GM19452 (cell line): ENCODE measurements around the gene EHMT2.
"Not testable (repeated sequence)": the region's sequence is repeated elsewhere in the genome, so short reads cannot be mapped to it uniquely, and the experiment has no call there.

ENCODE experiments used
- ATAC-seq: cut with Tn5 transposase; IDR thresholded peaks from one replicate; pipeline ENCODE4 v1.9.1; 2021; ENCODE audit not compliant: unreplicated experiment

EHMT2 gene

GRCh38 chr6:31897612-31898382, at the start of gene EHMT2:
TSS of gene EHMT2 (minus strand) at chr6:31897698. CDS start at chr6:31897677, 21 bp downstream.
- ATAC-seq: peak; percentile 68

GRCh38 chr6:31947070-31947675, 49.7 kb upstream of the EHMT2 start:
- no peak for ATAC-seq

- ATAC-seq: no peak
These were observed 48.9 kb upstream of the EHMT2 start for GRCh38 chr6:31946370-31946885.

- no peak for ATAC-seq
These were observed 48.2 kb upstream of the EHMT2 start, which contains the start of gene CFB for GRCh38 chr6:31945507-31946369. TSS of gene CFB (plus strand) at chr6:31946095. CDS start at chr6:31946222, 127 bp downstream.

- ATAC-seq: no peak
These were observed 47.6 kb upstream of the EHMT2 start for GRCh38 chr6:31945154-31945506.

GRCh38 chr6:31943742-31944141, 46.2 kb upstream of the EHMT2 start:
- ATAC-seq: no peak

- ATAC-seq: no peak
These were observed 42.8 kb upstream of the EHMT2 start for GRCh38 chr6:31940256-31940664.

GRCh38 chr6:31935823-31936222, 38.3 kb upstream of the EHMT2 start:
- ATAC-seq: no peak

- ATAC-seq: no peak
These were observed 37.5 kb upstream of the EHMT2 start for GRCh38 chr6:31935021-31935420.

GRCh38 chr6:31933537-31933936, 36.0 kb upstream of the EHMT2 start:
- no peak for ATAC-seq

- ATAC-seq: not testable (repeated sequence)
These were observed 34.6 kb upstream of the EHMT2 start for GRCh38 chr6:31932137-31932536.

- no peak for ATAC-seq
These were observed 33.5 kb upstream of the EHMT2 start for GRCh38 chr6:31930962-31931361.

- no peak for ATAC-seq
These were observed 31.1 kb upstream of the EHMT2 start for GRCh38 chr6:31928672-31928939.

- ATAC-seq: no peak
These were observed 30.6 kb upstream of the EHMT2 start for GRCh38 chr6:31927863-31928671.

- ATAC-seq: no peak
These were observed 29.9 kb upstream of the EHMT2 start, which contains the start of gene C2 for GRCh38 chr6:31927242-31927862. TSS of gene C2 (plus strand) at chr6:31927717. CDS start at chr6:31927753, 36 bp downstream.

GRCh38 chr6:31922942-31923341, 25.4 kb upstream of the EHMT2 start:
- no peak for ATAC-seq

GRCh38 chr6:31920811-31921210, 23.3 kb upstream of the EHMT2 start:
- ATAC-seq: no peak

- ATAC-seq: no peak
These were observed 22.3 kb upstream of the EHMT2 start for GRCh38 chr6:31919624-31920303.

- ATAC-seq: no peak
These were observed 20.7 kb upstream of the EHMT2 start for GRCh38 chr6:31918069-31918720.
